ENCODE data around the gene XRN2.
A peak's percentile ranks its signal among the peaks of the same experiment; 100 is the strongest.

XRN2 gene

GRCh38 chr20:21294755-21295154 lies 8.4 kb upstream of the XRN2 start:
- ATAC-seq (no peak), DNase-seq (no peak)

GRCh38 chr20:21301940-21302663 lies 1.0 kb upstream of the XRN2 start:
- DNase-seq (no peak), ATAC-seq (no peak)

GRCh38 chr20:21302664-21303060 lies 469 bp upstream of the XRN2 start:
- ATAC-seq (peak; percentile 33), DNase-seq (no peak)

GRCh38 chr20:21303872-21304586 lies 898 bp downstream of the XRN2 start:
- DNase-seq = no peak
- ATAC-seq = no peak

- ATAC-seq (no peak), DNase-seq (no peak)
These were observed 5.2 kb downstream of the XRN2 start for GRCh38 chr20:21308340-21308739.

GRCh38 chr20:21309678-21310467 lies 6.7 kb downstream of the XRN2 start:
- DNase-seq = no peak
- no peak for ATAC-seq

- DNase-seq = no peak
- ATAC-seq = no peak
These were observed 9.8 kb downstream of the XRN2 start for GRCh38 chr20:21312813-21313474.

- ATAC-seq (peak; percentile 92), DNase-seq (no peak)
These were observed 12.0 kb downstream of the XRN2 start for GRCh38 chr20:21315138-21315537.

GRCh38 chr20:21322083-21322710 lies 19.1 kb downstream of the XRN2 start:
- ATAC-seq = no peak

GRCh38 chr20:21322921-21323331 lies 19.8 kb downstream of the XRN2 start:
- DNase-seq (no peak), ATAC-seq (peak; percentile 26)

More at GRCh38 chr20:21322083-21322710, 19.1 kb downstream of the XRN2 start:
- DNase-seq = no peak

- no peak for ATAC-seq
- no peak for DNase-seq
These were observed 20.5 kb downstream of the XRN2 start for GRCh38 chr20:21323640-21324039.

GRCh38 chr20:21324126-21324525 lies 21.0 kb downstream of the XRN2 start:
- ATAC-seq = no peak
- no peak for DNase-seq

- ATAC-seq = no peak
These were observed 22.2 kb downstream of the XRN2 start for GRCh38 chr20:21325296-21325695.

GRCh38 chr20:21326700-21327099 lies 23.6 kb downstream of the XRN2 start:
- ATAC-seq (no peak), DNase-seq (no peak)

More at GRCh38 chr20:21325296-21325695, 22.2 kb downstream of the XRN2 start:
- DNase-seq = no peak

GRCh38 chr20:21336455-21337151 lies 33.5 kb downstream of the XRN2 start:
- ATAC-seq (no peak), DNase-seq (no peak)

GRCh38 chr20:21338291-21338690 lies 35.2 kb downstream of the XRN2 start:
- ATAC-seq = no peak
- DNase-seq = no peak

- ATAC-seq = no peak
- DNase-seq = no peak
These were observed 36.4 kb downstream of the XRN2 start for GRCh38 chr20:21339499-21339898.

- no peak for ATAC-seq
- DNase-seq = no peak
These were observed 38.0 kb downstream of the XRN2 start for GRCh38 chr20:21340991-21341697.

- DNase-seq (no peak), ATAC-seq (no peak)
These were observed 39.7 kb downstream of the XRN2 start for GRCh38 chr20:21342656-21343345.

Measured in stimulated activated naive CD8-positive, alpha-beta T cell treated with anti-CD3 and anti-CD28 coated beads, Interleukin-15, Interleukin-2, amounts not matched to agents 100 U/mL and 50 U/mL, for 24 hours (primary cell).